HS-27A (cell line): ENCODE measurements around the gene KMT5C.
A peak's percentile ranks its signal among the peaks of the same experiment; 100 is the strongest.

Source experiments
- DNase-seq: peaks from one replicate; pipeline ENCODE4 v3.0.0-alpha.2; 2012; ENCODE audit warnings: low read depth, missing footprints

Gene KMT5C

GRCh38 chr19:55368701-55369563, 29.3 kb downstream of the KMT5C start:
- no peak for DNase-seq

- DNase-seq: no peak
These were observed 30.1 kb downstream of the KMT5C start for GRCh38 chr19:55369653-55370304.

GRCh38 chr19:55370305-55370988, 30.8 kb downstream of the KMT5C start, which contains the start of gene IL11:
IL11 (minus strand) TSS chr19:55370463; CDS start chr19:55370310, 153 bp downstream.
- no peak for DNase-seq

- no peak for DNase-seq
These were observed 32.8 kb downstream of the KMT5C start for GRCh38 chr19:55372316-55373081.

- no peak for DNase-seq
These were observed 33.8 kb downstream of the KMT5C start for GRCh38 chr19:55373306-55373992.

GRCh38 chr19:55373993-55374757, 34.5 kb downstream of the KMT5C start:
- peak; percentile 57 for DNase-seq

GRCh38 chr19:55376241-55376933, 36.7 kb downstream of the KMT5C start, which contains the start of gene TMEM190:
TMEM190 (plus strand) TSS chr19:55376826; CDS start chr19:55376854, 28 bp downstream.
- no peak for DNase-seq

GRCh38 chr19:55377356-55378131, 37.9 kb downstream of the KMT5C start:
- no peak for DNase-seq

- DNase-seq: no peak
These were observed 39.5 kb downstream of the KMT5C start for GRCh38 chr19:55379174-55379573.

GRCh38 chr19:55382013-55382412, 42.3 kb downstream of the KMT5C start:
- no peak for DNase-seq

GRCh38 chr19:55382522-55383054, 42.9 kb downstream of the KMT5C start:
- DNase-seq: no peak

- no peak for DNase-seq
These were observed 43.8 kb downstream of the KMT5C start for GRCh38 chr19:55383279-55384130.

GRCh38 chr19:55384131-55384919, 44.6 kb downstream of the KMT5C start, which contains the start of gene TMEM238:
TMEM238 (minus strand) TSS chr19:55384292; CDS start chr19:55384259, 33 bp downstream.
- no peak for DNase-seq

GRCh38 chr19:55384920-55385723, 45.4 kb downstream of the KMT5C start:
- peak; percentile 99 for DNase-seq

GRCh38 chr19:55385724-55386492, 46.2 kb downstream of the KMT5C start, which contains the start of gene RPL28:
RPL28 (plus strand) TSS chr19:55385932; CDS start chr19:55386358, 426 bp downstream.
- DNase-seq: no peak
